Gastroesophageal sphincter (tissue), 4 donors: ENCODE data around the gene TMEM266. TPM values are rescaled to one million over a fixed set of nuclear protein-coding genes. Genes with fewer than 3 reads are reported as not detected.

Experiments
- ATAC-seq: fragments of 150-250 bp; one replicate; pipeline ENCODE4 v1.9.1; 2016; ENCODE audit warnings: mild to moderate bottlenecking, moderate library complexity
- H3K27ac ChIP-seq, 4 donors: fragments of 200-600 bp; sonication (generic) in 3 of 4; 1 replicate in 3 of 4; 2 replicates in 1 of 4; pipeline ENCODE4 v1.5.1; 2016 to 2019
- H3K27me3 ChIP-seq: fragments of 200-600 bp; sonication (generic); one replicate; pipeline ENCODE4 v1.5.1; 2019
- H3K36me3 ChIP-seq, 2 donors: fragments of 200-600 bp; sonication (generic); one replicate each; pipeline ENCODE4 v1.5.1; 2019; ENCODE audit warnings: control low read depth in 1 of 2
- H3K4me1 ChIP-seq, 3 donors: fragments of 200-600 bp; sonication (generic); 1 replicate in 2 of 3; 2 replicates in 1 of 3; pipeline ENCODE4 v1.5.1; 2016 to 2019; ENCODE audit warnings: control low read depth in 2 of 3
- H3K4me3 ChIP-seq, 2 donors: fragments of 200-600 bp; sonication (generic); one replicate each; pipeline ENCODE4 v1.5.1; 2019; ENCODE audit warnings: mild to moderate bottlenecking in 1 of 2, moderate library complexity in 1 of 2
- H3K9me3 ChIP-seq, 3 donors: fragments of 200-600 bp; sonication (generic); one replicate each; pipeline ENCODE4 v1.5.1; 2017 to 2019; ENCODE audit warnings: control low read depth in 2 of 3
- EP300 ChIP-seq: sonication (generic); formaldehyde crosslinking; IDR thresholded peaks from one replicate; pipeline ENCODE4 v1.6.1; 2017; ENCODE audit warnings: antibody characterized with exemption, mild to moderate bottlenecking
- POLR2A ChIP-seq, 2 donors: fragments of 450-650 bp; IDR thresholded peaks; one replicate each; pipeline ENCODE4 v1.6.1; 2017; ENCODE audit warnings: antibody characterized with exemption in 2 of 2, mild to moderate bottlenecking in 2 of 2, moderate library complexity in 1 of 2
- POLR2AphosphoS5 ChIP-seq: sonication (generic); formaldehyde crosslinking; IDR thresholded peaks from one replicate; pipeline ENCODE4 v1.6.1; 2017; ENCODE audit warnings: antibody characterized with exemption
- WGBS, 2 donors: methylation state at CpG; one replicate each; pipeline ENCODE4 v1.1.5; 2018; ENCODE audit warnings: low coverage in 1 of 2; 5-methylcytosine and 5-hydroxymethylcytosine counted together
- total RNA-seq, 4 donors: library from RNA; depleted of rRNA; stranded (reverse); fragments of >200 nt; gene quantifications; one replicate each; pipeline ENCODE4 v1.1.0, GENCODE V29; 2016
- TF ChIP-seq, protein P1 (sequence below), 4 experiments: fragments of 200-600 bp in 2 of 4; fragments of 450-650 bp in 2 of 4; sonication (generic) in 1 of 4; IDR thresholded peaks; one replicate each; pipeline ENCODE4 v1.5.1; 2017 to 2019; ENCODE audit warnings: antibody characterized with exemption in 4 of 4, mild to moderate bottlenecking in 2 of 4, moderate library complexity in 2 of 4

Gene TMEM266
- total RNA-seq, 4 donors from 2014 or later = 0.77 TPM; not detected in 3

DNA sequence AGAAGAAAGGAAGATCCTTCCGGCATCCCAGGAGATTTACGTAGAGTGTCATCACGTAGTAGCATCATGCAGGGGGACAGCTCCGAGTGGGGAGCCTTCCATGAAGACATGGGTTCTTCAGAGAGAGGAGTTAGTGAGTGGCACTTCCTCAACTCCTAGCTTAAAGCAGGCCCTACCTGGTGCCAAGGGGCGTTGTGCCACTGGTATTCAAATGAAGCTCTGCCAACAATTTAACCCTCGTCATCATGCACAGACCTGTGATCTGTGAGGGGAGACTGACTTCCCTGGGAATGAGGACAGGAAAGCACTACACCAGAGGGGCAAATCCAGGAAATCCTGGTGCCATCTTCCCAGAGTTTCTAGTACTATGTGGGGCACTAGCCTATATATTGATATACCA, 59.0 kb downstream of the TMEM266 start:
- TF ChIP-seq EP300 = no peak
- TF ChIP-seq POLR2A (IDR thresholded peaks at IDR 0.05) = no peak
- TF ChIP-seq, protein P1, sequence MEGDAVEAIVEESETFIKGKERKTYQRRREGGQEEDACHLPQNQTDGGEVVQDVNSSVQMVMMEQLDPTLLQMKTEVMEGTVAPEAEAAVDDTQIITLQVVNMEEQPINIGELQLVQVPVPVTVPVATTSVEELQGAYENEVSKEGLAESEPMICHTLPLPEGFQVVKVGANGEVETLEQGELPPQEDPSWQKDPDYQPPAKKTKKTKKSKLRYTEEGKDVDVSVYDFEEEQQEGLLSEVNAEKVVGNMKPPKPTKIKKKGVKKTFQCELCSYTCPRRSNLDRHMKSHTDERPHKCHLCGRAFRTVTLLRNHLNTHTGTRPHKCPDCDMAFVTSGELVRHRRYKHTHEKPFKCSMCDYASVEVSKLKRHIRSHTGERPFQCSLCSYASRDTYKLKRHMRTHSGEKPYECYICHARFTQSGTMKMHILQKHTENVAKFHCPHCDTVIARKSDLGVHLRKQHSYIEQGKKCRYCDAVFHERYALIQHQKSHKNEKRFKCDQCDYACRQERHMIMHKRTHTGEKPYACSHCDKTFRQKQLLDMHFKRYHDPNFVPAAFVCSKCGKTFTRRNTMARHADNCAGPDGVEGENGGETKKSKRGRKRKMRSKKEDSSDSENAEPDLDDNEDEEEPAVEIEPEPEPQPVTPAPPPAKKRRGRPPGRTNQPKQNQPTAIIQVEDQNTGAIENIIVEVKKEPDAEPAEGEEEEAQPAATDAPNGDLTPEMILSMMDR (IDR thresholded peaks at IDR 0.05) = no peak
- TF ChIP-seq POLR2AphosphoS5 = no peak
- no peak overlapping the region for H3K4me3 ChIP-seq
- no peaks in the 10 kb centered on the region for H3K4me1 ChIP-seq
- H3K36me3 ChIP-seq = no peaks in the 10 kb centered on the region
- H3K9me3 ChIP-seq = no peaks in the 10 kb centered on the region
- peaks cover 39% of the 10 kb centered on the region for H3K27me3 ChIP-seq
- no peak for ATAC-seq
- H3K27ac ChIP-seq = no peak overlapping the region
- WGBS, 2 donors = 73 to 93% methylated on average over 5 to 6 of the region's 6 CpGs

DNA sequence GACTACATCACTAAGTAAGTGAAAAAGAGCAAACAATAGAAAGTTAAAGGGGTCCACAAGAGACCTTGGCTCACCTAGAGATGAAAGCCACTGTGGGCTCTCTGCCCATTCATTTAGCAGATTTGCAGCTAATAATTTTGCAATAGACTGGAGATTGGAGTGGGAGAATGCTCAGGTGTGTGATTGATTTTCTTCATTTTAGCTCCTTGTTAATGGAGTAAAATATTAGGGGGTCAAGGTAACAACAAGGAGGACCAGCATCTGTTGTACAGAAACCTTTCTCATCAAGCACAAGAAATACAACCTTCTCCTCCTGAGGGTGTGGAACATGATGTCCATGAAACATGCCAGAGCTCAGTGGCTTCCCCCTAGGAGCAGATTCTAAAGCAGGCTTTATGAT, 63.2 kb downstream of the TMEM266 start:
- Histone ChIP-seq H3K4me3 (no peak overlapping the region), H3K36me3 (no peaks in the 10 kb centered on the region), H3K9me3 (peaks cover 0 to 7% (median 0%) of the 10 kb centered on the region in 3 donors), H3K4me1 (no peaks in the 10 kb centered on the region), H3K27me3 (peaks cover 46% of the 10 kb centered on the region), H3K27ac (no peak overlapping the region)
- TF ChIP-seq POLR2A (IDR thresholded peaks at IDR 0.05) = no peak
- TF ChIP-seq POLR2AphosphoS5 = no peak
- TF ChIP-seq EP300 = no peak
- TF ChIP-seq, protein P1 (IDR thresholded peaks at IDR 0.05) = no peak
- no peak for ATAC-seq

DNA sequence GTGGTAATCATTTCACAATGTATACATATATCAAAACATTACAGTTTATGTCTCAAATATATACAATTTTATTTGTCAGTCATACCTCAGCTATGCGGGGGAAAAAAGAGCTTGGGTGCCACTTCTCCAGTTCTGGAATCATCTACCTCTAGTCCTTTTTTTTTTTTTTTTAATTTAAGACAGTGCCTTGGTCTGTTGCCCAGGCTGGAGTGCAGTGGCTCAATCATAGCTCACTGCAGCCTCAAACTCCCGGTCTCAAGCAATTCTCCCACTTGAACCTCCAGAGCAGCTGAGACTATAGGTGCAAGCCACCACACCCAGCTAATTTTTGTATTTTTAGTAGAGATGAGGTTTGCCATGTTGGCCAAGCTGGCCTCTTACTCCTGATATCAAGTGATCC, 67.4 kb downstream of the TMEM266 start:
- TF ChIP-seq POLR2AphosphoS5 (no peak), POLR2A (IDR thresholded peaks at IDR 0.05) (no peak), EP300 (no peak)
- TF ChIP-seq, protein P1 (IDR thresholded peaks at IDR 0.05) = no peak
- H3K36me3 ChIP-seq = no peaks in the 10 kb centered on the region
- 60 to 93% methylated on average over 2 of the region's 2 CpGs for WGBS, 2 donors
- no peaks in the 10 kb centered on the region for H3K4me1 ChIP-seq
- no peak for ATAC-seq
- H3K27me3 ChIP-seq = peaks cover 75% of the 10 kb centered on the region
- no peak overlapping the region for H3K27ac ChIP-seq
- no peak overlapping the region for H3K4me3 ChIP-seq
- peaks cover 0 to 7% (median 0%) of the 10 kb centered on the region in 3 donors for H3K9me3 ChIP-seq

DNA sequence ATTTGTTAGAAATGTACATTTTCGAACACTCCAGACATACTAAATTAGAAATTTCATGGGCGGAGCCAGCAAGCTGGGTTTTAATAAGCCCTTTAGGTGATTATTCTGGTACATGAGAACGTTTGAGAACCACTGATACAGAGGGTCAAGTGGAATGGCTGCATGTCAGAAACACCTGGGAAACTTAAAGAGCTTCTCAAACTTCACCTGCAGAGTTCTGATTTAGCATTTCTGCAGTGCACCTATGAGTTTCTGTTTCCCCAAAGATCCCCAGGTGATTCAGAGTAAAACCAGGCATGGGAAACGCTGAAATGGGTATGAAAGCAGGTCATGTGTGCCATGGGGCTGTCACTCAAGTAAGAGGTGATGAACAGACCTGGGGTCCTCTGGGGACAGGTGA, 68.1 kb downstream of the TMEM266 start:
- no peak for ATAC-seq
- Histone ChIP-seq H3K27me3 (peaks cover 81% of the 10 kb centered on the region), H3K4me1 (no peaks in the 10 kb centered on the region), H3K27ac (no peak overlapping the region), H3K4me3 (no peak overlapping the region), H3K36me3 (no peaks in the 10 kb centered on the region), H3K9me3 (peaks cover 0 to 7% (median 0%) of the 10 kb centered on the region in 3 donors)
- TF ChIP-seq, protein P1 (IDR thresholded peaks at IDR 0.05) = no peak
- TF ChIP-seq POLR2AphosphoS5 = no peak
- no peak for TF ChIP-seq EP300
- TF ChIP-seq POLR2A (IDR thresholded peaks at IDR 0.05) = no peak
- 55 to 63% methylated on average over 1 to 4 of the region's 4 CpGs for WGBS, 2 donors

DNA sequence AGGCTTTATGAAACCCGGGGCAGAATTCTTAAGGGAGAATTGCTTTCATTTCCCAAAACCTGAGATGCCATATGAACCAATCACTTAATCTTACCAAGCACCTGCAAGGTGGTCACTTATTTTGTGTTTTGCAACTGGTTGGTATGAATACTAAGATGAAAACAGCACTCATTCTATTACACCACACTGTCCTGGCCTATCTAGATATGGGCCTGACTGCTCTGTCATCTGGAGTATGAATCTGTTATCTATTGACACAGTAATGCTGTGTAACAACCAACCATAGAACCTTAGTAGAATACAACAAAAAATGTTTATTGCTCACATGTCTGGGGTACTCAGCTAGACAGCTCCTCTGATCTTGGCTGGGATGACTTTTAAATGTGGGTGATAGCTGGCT, 74.8 kb downstream of the TMEM266 start:
- Histone ChIP-seq H3K36me3 (no peaks in the 10 kb centered on the region), H3K4me3 (no peak overlapping the region), H3K27me3 (peaks cover 29% of the 10 kb centered on the region), H3K4me1 (peaks cover 0 to 4% (median 0%) of the 10 kb centered on the region in 3 donors), H3K27ac (no peak overlapping the region), H3K9me3 (no peaks in the 10 kb centered on the region)
- no peak for ATAC-seq
- no peak for TF ChIP-seq POLR2A (IDR thresholded peaks at IDR 0.05)
- no peak for TF ChIP-seq POLR2AphosphoS5
- TF ChIP-seq EP300 = no peak
- TF ChIP-seq, protein P1 (IDR thresholded peaks at IDR 0.05) = no peak
- 92 to 100% methylated on average over 1 of the region's 1 CpG for WGBS, 2 donors
